WTC11 (cell line): Measurements from ENCODE around the gene TPRG1L. TPM values are rescaled to one million over a fixed set of nuclear protein-coding genes. Genes with fewer than 3 reads are reported as not detected.

Experiments
- ATAC-seq: fragments of 200-7000 bp; cut with Tn5 transposase; 2 replicates; pipeline ENCODE4 v1.10.0; 2021; ENCODE audit warnings: mild to moderate bottlenecking, moderate library complexity
- CTCF ChIA-PET: fragments of 300-600 bp; sonication (Branson Sonifier 250); formaldehyde crosslinking; loops from one replicate; lab custom pipeline; 2021; ENCODE audit warnings: antibody characterized with exemption; lab: Charles Lee
- POLR2A ChIA-PET: fragments of 350-600 bp; sonication (Branson Sonifier 250); formaldehyde crosslinking; loops from one replicate; lab custom pipeline; 2021; ENCODE audit warnings: antibody characterized with exemption; lab: Charles Lee
- DNase-seq: peaks from one replicate; pipeline ENCODE4 v3.0.0; 2021; ENCODE audit warnings: low spot score
- H3K27ac Mint-ChIP-seq: 2 replicates; pipeline ENCODE4 v1.8.0; 2021; ENCODE audit warnings: mixed read lengths
- H3K27me3 Mint-ChIP-seq: 2 replicates; pipeline ENCODE4 v1.8.0; 2021; ENCODE audit warnings: low read depth, mild to moderate bottlenecking, moderate library complexity, mixed read lengths
- H3K36me3 Mint-ChIP-seq: 2 replicates; pipeline ENCODE4 v1.8.0; 2021; ENCODE audit warnings: mixed read lengths
- H3K4me1 Mint-ChIP-seq: 2 replicates; pipeline ENCODE4 v1.8.0; 2022; ENCODE audit warnings: mixed read lengths
- H3K4me3 Mint-ChIP-seq: 2 replicates; pipeline ENCODE4 v1.8.0; 2021; ENCODE audit warnings: mild to moderate bottlenecking, moderate library complexity, mixed read lengths
- H3K9me3 Mint-ChIP-seq: 2 replicates; pipeline ENCODE4 v1.8.0; 2021; ENCODE audit warnings: mixed read lengths
- CBFB ChIP-seq: sonication (generic); formaldehyde crosslinking; IDR thresholded peaks from 2 replicates; pipeline ENCODE4 v1.8.1; 2022; ENCODE audit warnings: mild to moderate bottlenecking, low read depth, missing genetic modification reagents
- CTCF ChIP-seq: fragments of 200-600 bp; IDR thresholded peaks from 2 replicates; pipeline ENCODE4 v1.8.0; 2022; ENCODE audit warnings: antibody characterized with exemption
- E2F5 ChIP-seq: sonication (generic); formaldehyde crosslinking; IDR thresholded peaks from 2 replicates; pipeline ENCODE4 v1.8.1; 2022; ENCODE audit warnings: mild to moderate bottlenecking, moderate library complexity, missing genetic modification reagents
- FOXP1 ChIP-seq: sonication (generic); formaldehyde crosslinking; IDR thresholded peaks from 2 replicates; pipeline ENCODE4 v1.8.0; 2022; ENCODE audit warnings: missing genetic modification reagents, mild to moderate bottlenecking, moderate library complexity, borderline replicate concordance
- MYBL2 ChIP-seq: sonication (generic); formaldehyde crosslinking; IDR thresholded peaks from 2 replicates; pipeline ENCODE4 v1.8.1; 2023; ENCODE audit warnings: mild to moderate bottlenecking, moderate library complexity, missing genetic modification reagents
- NFATC4 ChIP-seq: fragments of 250-450 bp; sonication (Bioruptor Pico); IDR thresholded peaks from 2 replicates; pipeline ENCODE4 v1.9.0; 2021; ENCODE audit warnings: mild to moderate bottlenecking
- OVOL2 ChIP-seq: fragments of 250-450 bp; sonication (Bioruptor Pico); IDR thresholded peaks from 2 replicates; pipeline ENCODE4 v1.9.0; 2021; ENCODE audit warnings: mild to moderate bottlenecking, borderline replicate concordance
- USF2 ChIP-seq: sonication (generic); formaldehyde crosslinking; IDR thresholded peaks from 2 replicates; pipeline ENCODE4 v1.8.1; 2023; ENCODE audit warnings: mild to moderate bottlenecking, missing genetic modification reagents, moderate library complexity
- ZNF416 ChIP-seq: fragments of 250-450 bp; sonication (Bioruptor Pico); IDR thresholded peaks from 2 replicates; pipeline ENCODE4 v1.9.0; 2021; ENCODE audit warnings: mild to moderate bottlenecking, inconsistent platforms
- ZSCAN18 ChIP-seq: fragments of 250-450 bp; sonication (Bioruptor Pico); IDR thresholded peaks from 2 replicates; pipeline ENCODE4 v2.1.2; 2022; ENCODE audit warnings: mild to moderate bottlenecking, moderate library complexity
- total RNA-seq: library from RNA; stranded (reverse); gene quantifications from 3 replicates; pipeline ENCODE4 v1.2.3, GENCODE V29; 2021
- TF ChIP-seq, protein P1 (sequence below): sonication (generic); formaldehyde crosslinking; IDR thresholded peaks from 2 replicates; pipeline ENCODE4 v1.8.1; 2023; ENCODE audit warnings: mild to moderate bottlenecking, moderate library complexity, missing genetic modification reagents
- TF ChIP-seq, protein P2 (sequence below): sonication (generic); formaldehyde crosslinking; IDR thresholded peaks from 2 replicates; pipeline ENCODE4 v1.8.0; 2022; ENCODE audit warnings: mild to moderate bottlenecking, missing genetic modification reagents

The TPRG1L gene
- total RNA-seq, 1 experiment from 2014 or later, result 20.9 TPM

GRCh38 chr1:3673381-3674099, 48.7 kb downstream of the TPRG1L start (continued):
- TF ChIP-seq OVOL2 (CRISPR knock-in tag), result no peak
- TF ChIP-seq NFATC4, result no peak
- TF ChIP-seq ZSCAN18, result no peak

DNA sequence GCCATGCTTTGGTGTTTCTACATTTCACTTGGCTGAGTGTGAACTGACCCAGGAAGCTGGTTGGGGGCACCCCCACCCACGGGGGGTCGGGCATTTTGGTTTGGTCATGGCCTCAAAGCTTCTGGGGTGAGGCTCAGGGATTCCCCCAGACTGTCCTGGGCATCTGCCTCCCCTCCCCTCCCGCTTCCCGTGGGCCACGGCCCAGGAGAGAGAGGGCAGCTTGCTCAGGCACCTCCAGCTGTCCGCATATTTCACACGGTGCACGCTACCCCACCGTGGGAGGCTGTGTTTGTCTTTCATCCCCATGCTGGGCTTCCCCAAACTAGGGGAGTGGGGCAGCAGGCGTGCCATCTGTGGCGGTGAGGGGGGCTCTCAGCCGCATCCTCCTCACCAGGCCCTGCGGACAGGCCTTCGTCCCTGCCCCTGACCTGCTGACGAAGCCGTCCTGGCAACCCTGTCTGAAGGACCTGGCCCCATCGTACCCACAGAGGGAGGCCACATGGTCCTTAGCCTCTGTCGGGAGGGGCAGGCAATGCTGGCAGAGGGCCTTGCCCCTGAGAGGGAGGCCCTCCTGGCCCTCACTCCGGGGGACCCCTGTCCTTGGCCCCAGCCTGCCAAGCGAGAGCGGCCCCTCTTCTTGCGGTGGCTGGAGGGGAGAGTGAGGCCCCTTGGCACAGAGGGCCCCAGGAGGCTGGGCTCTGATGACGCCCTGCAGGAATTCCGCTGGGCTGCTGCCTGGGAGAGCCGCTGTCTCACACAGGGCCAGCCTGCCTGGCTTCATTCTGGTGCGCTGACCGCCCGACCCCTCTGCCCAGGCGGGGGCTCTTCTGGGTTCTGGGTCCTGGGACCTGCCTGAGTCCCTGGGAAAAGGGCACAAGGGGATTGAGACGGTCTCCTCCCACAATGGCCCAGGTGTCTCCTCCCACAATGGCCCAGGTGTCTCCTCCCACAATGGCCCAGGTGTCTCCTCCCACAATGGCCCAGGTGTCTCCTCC, 49.6 kb downstream of the TPRG1L start:
- Mint-ChIP-seq H3K4me3 (no peak overlapping the region), H3K4me1 (peaks cover 31% of the 10 kb centered on the region), H3K9me3 (no peaks in the 10 kb centered on the region), H3K27ac (no peak overlapping the region), H3K27me3 (no peaks in the 10 kb centered on the region; the same call in 1 of the 2 replicates), H3K36me3 (no peaks in the 10 kb centered on the region)
- ChIA-PET POLR2A (no interaction called here), CTCF (no interaction called here)
- ATAC-seq (peak; percentile 73), DNase-seq (peak; percentile 63)
- 0 out of 2 replicates have a peak, but pooled peaks have one; percentile 25 for TF ChIP-seq FOXP1 (CRISPR knock-in tag)
- TF ChIP-seq, protein P1, sequence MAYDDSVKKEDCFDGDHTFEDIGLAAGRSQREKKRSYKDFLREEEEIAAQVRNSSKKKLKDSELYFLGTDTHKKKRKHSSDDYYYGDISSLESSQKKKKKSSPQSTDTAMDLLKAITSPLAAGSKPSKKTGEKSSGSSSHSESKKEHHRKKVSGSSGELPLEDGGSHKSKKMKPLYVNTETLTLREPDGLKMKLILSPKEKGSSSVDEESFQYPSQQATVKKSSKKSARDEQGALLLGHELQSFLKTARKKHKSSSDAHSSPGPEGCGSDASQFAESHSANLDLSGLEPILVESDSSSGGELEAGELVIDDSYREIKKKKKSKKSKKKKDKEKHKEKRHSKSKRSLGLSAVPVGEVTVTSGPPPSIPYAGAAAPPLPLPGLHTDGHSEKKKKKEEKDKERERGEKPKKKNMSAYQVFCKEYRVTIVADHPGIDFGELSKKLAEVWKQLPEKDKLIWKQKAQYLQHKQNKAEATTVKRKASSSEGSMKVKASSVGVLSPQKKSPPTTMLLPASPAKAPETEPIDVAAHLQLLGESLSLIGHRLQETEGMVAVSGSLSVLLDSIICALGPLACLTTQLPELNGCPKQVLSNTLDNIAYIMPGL (CRISPR knock-in tag), result no peak

- Mint-ChIP-seq H3K4me1 (peaks cover 31% of the 10 kb centered on the region), H3K4me3 (peak overlapping the region; percentile 60)
Measured at GRCh38 chr1:3675436-3675835, 50.6 kb downstream of the TPRG1L start.

More at GRCh38 chr1:3675436-3675835, 50.6 kb downstream of the TPRG1L start:
- Mint-ChIP-seq H3K36me3 (no peaks in the 10 kb centered on the region), H3K9me3 (peaks cover 6% of the 10 kb centered on the region; the same call in 1 of the 2 replicates), H3K27me3 (no peaks in the 10 kb centered on the region; the same call in 1 of the 2 replicates), H3K27ac (no peak overlapping the region)
- TF ChIP-seq, protein P2, sequence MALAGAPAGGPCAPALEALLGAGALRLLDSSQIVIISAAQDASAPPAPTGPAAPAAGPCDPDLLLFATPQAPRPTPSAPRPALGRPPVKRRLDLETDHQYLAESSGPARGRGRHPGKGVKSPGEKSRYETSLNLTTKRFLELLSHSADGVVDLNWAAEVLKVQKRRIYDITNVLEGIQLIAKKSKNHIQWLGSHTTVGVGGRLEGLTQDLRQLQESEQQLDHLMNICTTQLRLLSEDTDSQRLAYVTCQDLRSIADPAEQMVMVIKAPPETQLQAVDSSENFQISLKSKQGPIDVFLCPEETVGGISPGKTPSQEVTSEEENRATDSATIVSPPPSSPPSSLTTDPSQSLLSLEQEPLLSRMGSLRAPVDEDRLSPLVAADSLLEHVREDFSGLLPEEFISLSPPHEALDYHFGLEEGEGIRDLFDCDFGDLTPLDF (CRISPR knock-in tag), result no peak
- TF ChIP-seq CBFB (CRISPR knock-in tag), result no peak
- no peak for TF ChIP-seq USF2 (CRISPR knock-in tag)
- no peak for TF ChIP-seq ZNF416 (CRISPR knock-in tag)
- no peak for TF ChIP-seq ZSCAN18
- no peak for TF ChIP-seq MYBL2 (CRISPR knock-in tag)
- TF ChIP-seq OVOL2 (CRISPR knock-in tag), result no peak
- no peak for TF ChIP-seq E2F5
- TF ChIP-seq CTCF, result no peak
- POLR2A ChIA-PET, result no interaction called here
- ATAC-seq (peak; percentile 16), DNase-seq (no peak)
- CTCF ChIA-PET, result no interaction called here
